Liver (tissue), 3 donors: Measurements from ENCODE around the gene RASD2.

Source experiments
- HNF4A ChIP-seq, 2 donors: conservative IDR thresholded peaks; 2 replicates each; pipeline ENCODE4 v1.6.1; 2016; ENCODE audit warnings: antibody characterized with exemption in 2 of 2, mild to moderate bottlenecking in 2 of 2
- RXRA ChIP-seq, 2 donors: IDR thresholded peaks; 2 replicates each; pipeline ENCODE4 v1.6.1; 2017 to 2018; ENCODE audit warnings: antibody characterized with exemption in 2 of 2, mild to moderate bottlenecking in 1 of 2
- TAF1 ChIP-seq: conservative IDR thresholded peaks from 2 replicates; pipeline ENCODE4 v1.6.1; 2016; ENCODE audit warnings: antibody characterized with exemption, mild to moderate bottlenecking
- YY1 ChIP-seq: IDR thresholded peaks from 2 replicates; pipeline ENCODE4 v1.6.1; 2016; ENCODE audit warnings: antibody characterized with exemption, mild to moderate bottlenecking
- TF ChIP-seq, protein P1 (sequence below): IDR thresholded peaks from 2 replicates; pipeline ENCODE4 v1.6.1; 2016; ENCODE audit warnings: antibody characterized with exemption
- TF ChIP-seq, protein P2 (sequence below): fragments of 150-350 bp; IDR thresholded peaks from 2 replicates; pipeline ENCODE4 v1.5.1; 2017; ENCODE audit warnings: improper control_type of control experiment, low read depth, low read length; ENCODE audit not compliant: missing input control
- donor health status: healthy.
- donor health status: healthy.

DNA sequence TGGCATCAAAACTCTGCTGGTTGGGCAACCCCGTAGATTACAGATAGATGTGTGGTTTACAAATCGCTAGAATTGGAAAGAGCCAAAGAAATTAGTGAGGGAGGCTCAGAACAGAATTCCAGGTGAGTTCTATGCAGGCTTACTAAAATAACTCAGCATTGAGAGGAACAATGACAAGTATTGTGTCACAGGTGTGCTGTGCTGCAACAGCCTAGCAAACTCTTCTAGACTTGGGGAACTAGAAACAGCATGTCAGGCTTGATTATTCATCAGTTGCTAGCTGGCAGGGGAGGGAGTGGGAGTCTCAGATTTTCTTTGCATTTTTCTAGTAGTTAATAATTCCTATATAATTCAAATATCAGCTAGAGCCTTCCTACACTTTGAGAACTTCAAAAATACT is 26.3 kb upstream of the RASD2 start:
- TF ChIP-seq, protein P1, sequence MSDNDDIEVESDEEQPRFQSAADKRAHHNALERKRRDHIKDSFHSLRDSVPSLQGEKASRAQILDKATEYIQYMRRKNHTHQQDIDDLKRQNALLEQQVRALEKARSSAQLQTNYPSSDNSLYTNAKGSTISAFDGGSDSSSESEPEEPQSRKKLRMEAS: no peak
- TF ChIP-seq, protein P2, sequence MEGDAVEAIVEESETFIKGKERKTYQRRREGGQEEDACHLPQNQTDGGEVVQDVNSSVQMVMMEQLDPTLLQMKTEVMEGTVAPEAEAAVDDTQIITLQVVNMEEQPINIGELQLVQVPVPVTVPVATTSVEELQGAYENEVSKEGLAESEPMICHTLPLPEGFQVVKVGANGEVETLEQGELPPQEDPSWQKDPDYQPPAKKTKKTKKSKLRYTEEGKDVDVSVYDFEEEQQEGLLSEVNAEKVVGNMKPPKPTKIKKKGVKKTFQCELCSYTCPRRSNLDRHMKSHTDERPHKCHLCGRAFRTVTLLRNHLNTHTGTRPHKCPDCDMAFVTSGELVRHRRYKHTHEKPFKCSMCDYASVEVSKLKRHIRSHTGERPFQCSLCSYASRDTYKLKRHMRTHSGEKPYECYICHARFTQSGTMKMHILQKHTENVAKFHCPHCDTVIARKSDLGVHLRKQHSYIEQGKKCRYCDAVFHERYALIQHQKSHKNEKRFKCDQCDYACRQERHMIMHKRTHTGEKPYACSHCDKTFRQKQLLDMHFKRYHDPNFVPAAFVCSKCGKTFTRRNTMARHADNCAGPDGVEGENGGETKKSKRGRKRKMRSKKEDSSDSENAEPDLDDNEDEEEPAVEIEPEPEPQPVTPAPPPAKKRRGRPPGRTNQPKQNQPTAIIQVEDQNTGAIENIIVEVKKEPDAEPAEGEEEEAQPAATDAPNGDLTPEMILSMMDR: no peak
- TF ChIP-seq TAF1: no peak
- no peak for TF ChIP-seq YY1
- TF ChIP-seq HNF4A (conservative IDR thresholded peaks at IDR 0.05): no peak
- TF ChIP-seq RXRA (IDR thresholded peaks at IDR 0.05): no peak
